ENCODE measurements around the gene DFFA.

- TF ChIP-seq CTCF (IDR thresholded peaks at IDR 0.05), result no peak
- no peak for TF ChIP-seq POLR2A (IDR thresholded peaks at IDR 0.05; ENCODE audit: low read length)
- no peak for TF ChIP-seq JUN (IDR thresholded peaks at IDR 0.05)
- TF ChIP-seq KDM1A (IDR thresholded peaks at IDR 0.05; ENCODE audit: low read depth), result no peak
- no peak for TF ChIP-seq REST (IDR thresholded peaks at IDR 0.05)
- TF ChIP-seq HES2 (IDR thresholded peaks at IDR 0.05), result no peak
These were observed 926 bp upstream of the DFFA start for GRCh38 chr1:10473145-10473765.

Data from A549 (cell line).